Hematopoietic multipotent progenitor cell treated with erythropoietin and hydrocortisone succinate and interleukin-3 and kit ligand, for 8 days (in vitro differentiated cells): Measurements from ENCODE around the gene SKIDA1.
"Not testable (repeated sequence)": the region's sequence is repeated elsewhere in the genome, so short reads cannot be mapped to it uniquely, and the experiment has no call there.

Experiments used
- DNase-seq: peaks from one replicate; pipeline ENCODE4 v3.0.0-alpha.2; 2015

Gene SKIDA1

DNA sequence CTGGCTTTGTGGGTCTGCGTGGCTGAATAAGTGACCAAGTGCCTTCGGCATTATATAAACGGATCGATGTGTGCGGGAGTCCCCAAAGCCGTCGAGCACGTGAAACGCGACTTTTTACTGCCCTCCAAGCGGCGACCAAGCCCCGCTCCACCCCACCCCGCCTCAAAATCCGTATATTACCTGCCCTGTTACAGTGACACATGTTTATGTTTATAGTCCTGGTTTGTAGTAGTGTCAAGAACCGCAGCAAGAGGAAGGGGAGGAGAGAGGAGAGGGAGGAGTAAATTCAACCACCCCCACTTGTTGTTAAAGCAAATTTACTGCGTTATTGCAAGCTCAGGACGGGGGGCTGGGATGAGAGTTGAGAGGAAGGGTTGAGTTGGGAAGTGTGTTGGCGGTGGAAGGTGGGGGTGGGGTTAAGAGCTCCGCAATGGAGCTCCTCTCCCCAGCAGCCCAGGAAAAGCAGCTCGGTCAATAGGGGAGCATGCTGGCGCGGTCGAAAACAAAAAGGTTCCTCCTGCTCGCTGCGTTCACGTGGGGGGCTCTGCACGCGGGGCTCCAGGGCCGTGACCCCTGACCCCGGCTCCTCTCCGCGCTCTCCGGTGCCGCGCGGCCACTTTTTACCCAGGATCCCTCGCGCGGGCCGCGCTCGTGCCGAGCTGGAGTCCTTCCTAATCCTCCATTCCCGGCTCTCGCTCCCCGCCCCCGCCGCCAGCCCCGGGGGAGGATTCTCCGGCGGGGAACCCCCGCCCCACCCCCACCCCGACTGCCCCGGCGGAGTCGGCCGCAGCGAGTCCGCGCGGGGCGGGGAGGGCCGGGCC is at the start of gene SKIDA1:
Gene SKIDA1, minus strand, starts transcription at position 316 of the 821 bp plus-strand sequence. CDS start 7,860 bp downstream, outside the sequence.
- peak; percentile 85 for DNase-seq

DNA sequence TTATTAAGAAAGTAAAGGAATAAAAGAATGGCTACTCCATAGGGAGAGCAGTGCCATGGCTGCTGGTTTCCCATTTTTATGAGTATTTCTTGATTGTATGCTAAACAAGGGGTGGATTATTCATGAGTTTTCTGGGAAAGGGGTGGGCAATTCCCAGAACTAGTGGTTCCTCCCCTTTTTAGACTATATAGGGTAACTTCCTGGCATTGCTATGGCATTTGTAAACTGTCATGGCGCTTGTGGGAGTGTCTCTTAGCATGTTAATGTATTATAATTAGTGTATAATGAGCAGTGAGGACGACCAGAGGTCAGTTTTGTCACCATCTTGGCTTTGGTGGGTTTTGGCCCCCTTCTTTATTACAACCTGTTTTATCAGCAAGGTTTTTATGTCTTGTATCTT is 49.0 kb upstream of the SKIDA1 start:
- DNase-seq = peak; percentile 40

DNA sequence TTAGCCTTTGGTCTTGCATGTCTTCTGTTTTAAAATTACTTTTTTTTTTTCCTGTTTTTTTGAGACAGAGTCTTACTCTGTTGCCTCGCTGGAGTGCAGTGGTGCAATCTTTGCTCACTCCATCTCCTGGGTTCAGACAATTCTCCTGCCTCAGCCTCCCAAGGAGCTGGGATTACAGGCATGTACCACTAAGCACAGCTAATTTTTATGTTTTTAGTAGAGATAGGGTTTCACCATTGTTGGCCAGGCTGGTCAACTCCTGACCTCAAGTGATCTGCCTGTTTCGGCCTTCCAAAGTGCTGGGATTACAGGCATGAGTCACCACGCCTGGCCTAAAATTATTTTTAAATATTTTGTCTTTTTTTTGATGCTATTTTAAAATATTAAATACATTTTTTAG is 47.1 kb upstream of the SKIDA1 start:
- DNase-seq = no peak

GRCh38 chr10:21570761-21571521 is 45.5 kb upstream of the SKIDA1 start:
- no peak for DNase-seq

DNA sequence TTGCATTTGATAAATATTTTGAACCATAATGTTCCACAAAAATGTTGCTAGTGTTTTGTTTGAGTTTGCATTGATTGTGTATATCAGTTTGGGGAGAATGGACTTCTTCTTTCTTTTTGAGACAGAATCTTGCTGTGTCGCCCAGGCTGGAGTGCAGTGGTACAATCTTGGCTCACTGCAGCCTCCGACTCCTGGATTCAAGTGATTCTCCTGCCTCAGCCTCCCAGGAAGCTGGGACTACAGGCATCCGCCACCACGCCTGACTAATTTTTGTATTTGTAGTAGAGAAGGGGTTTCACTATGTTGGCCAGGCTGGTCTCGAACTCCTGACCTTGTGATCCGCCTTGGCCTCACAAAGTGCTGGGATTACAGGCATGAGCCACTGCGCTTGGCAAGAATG is 33.5 kb upstream of the SKIDA1 start:
- DNase-seq = not testable (repeated sequence)

DNA sequence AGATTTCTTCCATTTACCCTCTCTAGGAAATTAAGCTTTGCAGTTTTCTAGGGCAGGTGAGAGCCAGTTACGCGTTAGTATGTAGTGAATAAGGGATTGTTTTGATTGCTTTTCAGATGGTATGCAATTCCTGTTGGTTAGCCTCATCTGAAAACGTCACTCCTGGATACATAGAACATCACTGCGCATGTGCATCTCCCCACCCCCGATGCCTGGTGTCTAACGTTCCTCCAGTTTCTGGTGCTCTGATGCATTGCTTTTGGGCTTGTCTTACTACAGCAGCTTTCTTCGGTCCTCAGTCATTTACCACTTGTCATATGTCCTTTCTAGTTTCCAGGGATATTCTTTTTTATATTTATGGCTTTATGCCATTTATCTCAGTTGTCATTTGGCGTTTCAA is 31.0 kb upstream of the SKIDA1 start:
- no peak for DNase-seq

DNA sequence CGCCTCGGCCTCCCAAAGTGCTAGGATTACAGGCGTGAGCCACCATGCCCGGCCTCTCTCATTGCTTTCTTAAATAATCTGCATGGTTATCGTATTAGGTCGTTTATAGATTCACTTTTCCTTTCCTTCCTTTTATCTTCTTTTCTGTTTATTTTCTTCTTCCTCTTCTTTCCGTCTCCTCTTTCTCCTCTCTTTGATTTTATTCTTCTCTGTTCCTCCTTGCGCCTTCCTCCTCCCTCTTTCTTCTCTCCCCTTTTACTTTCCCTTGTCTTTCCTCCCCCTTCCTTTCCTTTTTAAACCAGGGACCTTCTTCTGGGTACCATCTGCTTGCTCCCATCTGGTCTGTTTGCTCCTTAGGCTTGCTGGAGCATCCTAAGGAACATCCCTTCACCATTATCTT is 27.2 kb upstream of the SKIDA1 start:
- no peak for DNase-seq

GRCh38 chr10:21547246-21547645 is 21.8 kb upstream of the SKIDA1 start:
- DNase-seq = no peak

GRCh38 chr10:21540701-21541100 is 15.2 kb upstream of the SKIDA1 start:
- DNase-seq = not testable (repeated sequence)

DNA sequence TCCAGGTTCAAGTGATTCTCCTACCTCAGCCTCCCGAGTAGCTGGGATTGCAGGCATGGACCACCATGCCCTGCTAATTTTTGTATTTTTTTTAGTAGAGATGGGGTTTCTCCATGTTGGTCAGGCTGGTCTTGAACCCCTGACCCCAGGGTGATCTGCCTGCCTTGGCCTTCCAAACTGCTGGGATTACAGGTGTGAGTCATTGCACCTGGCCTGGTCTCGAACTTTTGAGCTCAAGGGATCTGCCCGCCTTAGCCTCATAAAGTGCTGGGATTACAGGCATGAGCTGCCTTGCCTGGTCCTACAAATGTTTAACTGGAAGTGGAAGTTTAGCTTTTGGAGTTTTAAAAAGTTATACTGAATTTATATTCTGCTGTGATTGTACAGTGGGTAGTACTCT is 11.4 kb upstream of the SKIDA1 start:
- no peak for DNase-seq

DNA sequence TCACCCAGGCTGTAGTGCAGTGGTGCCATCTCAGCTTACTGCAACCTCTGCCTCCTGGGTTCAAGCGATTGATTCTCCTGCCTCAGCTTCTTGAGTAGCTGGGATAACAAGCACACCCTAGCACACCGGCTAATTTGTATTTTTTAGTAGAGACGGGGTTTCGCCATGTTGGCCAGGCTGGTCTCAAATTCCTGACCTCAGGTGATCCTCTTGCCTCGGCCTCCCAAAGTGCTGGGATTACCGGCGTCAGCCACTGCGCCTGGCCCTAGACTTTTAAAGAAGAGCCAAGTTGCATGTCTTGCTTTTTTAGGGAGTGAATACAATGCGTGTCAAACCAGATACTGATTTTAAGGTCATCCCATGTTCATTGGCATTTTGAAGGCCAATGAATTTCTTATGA is 10.5 kb upstream of the SKIDA1 start:
- DNase-seq = not testable (repeated sequence)

- DNase-seq = no peak
These were observed 10.0 kb upstream of the SKIDA1 start for GRCh38 chr10:21535494-21535965.

GRCh38 chr10:21534604-21535493 is 9.4 kb upstream of the SKIDA1 start:
- DNase-seq = peak; percentile 70

DNA sequence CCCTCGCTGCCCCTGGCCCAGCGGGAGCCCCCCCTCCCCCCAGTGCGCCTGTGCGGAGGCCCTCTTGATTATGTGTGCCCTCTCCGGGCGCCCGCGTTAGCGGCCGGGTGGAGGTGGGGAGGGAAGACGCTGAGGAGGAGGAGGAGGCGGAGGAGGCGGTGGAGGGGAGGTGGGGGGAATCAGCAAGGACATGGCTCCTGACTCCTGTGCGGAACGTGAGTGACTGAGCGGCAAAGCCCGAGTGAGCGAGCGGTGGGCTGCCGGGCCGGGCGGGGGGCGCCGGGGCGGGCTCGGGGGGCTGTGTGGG is 8.8 kb upstream of the SKIDA1 start:
- DNase-seq = no peak

DNA sequence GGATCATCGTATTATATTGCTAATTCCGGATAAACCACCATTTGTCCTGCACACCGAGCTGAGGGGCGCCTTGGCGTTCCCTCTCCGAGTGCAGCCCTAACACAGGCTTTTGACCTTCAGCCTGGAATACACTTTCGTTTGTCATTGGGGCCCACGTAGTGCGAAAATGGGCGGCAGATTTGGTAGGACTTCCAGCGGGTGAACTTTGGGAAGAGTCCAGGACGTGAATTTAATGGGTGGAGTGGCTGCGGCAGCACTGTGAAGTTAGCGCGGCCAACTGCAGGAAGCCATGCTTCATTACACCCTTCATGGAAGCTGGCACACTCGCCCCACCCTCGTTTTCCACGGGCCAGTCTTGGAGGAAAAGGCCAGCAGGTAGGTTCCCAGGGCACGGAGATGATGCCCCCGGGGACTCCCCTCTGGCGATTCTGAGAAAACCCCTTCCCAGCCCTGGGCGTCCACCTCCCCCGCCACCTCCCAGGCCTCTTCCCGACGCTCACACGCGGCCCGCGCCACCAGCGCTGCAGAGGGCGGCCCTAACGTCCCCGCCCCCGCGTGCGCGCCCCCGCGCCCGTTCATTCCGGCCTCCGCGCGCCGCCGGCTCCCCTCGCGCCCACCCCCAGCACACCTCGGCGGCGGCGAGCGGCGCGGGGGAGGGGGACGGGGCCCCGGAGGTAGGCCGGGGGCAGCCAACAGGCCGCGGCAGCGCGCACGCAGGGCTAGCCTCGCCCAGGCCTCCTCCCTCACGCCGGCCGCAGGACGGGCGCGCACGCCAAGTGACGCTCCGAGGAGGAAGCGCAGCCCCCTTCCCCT is 8.2 kb upstream of the SKIDA1 start, which contains the start of gene MLLT10:
Gene MLLT10, plus strand, starts transcription at position 766 of the 813 bp plus-strand sequence. CDS start 413 bp downstream, outside the sequence.
- DNase-seq = peak; percentile 94

DNA sequence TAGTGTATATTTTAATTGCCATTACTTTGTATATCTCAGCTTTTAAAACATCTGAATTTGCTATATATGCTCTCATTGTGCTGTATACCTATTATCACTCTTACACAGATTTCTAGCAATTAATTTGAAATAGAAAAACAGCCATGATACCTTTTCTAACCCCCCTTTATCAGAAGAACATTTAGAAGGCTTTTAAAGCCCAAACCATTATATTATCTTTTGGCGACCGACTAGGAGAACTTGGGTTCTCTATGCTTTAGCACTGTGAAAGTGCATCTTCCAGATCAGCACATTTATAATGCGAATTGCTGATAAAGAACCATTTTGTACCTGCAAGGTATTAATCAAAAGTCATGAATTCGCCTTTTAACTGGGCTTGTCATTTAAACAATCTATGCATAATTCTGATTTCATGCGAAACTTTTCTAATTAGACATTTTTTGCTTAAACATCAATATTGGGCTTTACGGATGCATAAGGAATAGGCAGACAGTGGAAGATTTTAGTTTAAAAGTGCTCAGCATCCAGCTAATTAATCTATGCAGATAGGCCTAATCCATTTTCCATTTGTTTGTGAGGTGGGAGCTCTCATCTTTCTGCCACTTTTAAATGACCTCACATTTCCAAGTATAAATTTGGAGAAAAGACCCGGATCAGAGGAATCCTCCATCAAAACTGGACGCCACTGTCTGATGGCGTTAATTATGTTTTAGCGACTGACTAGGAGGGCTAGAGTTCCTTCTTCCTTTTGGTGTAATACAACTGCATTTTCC is 7.4 kb upstream of the SKIDA1 start:
- DNase-seq = peak; percentile 61

DNA sequence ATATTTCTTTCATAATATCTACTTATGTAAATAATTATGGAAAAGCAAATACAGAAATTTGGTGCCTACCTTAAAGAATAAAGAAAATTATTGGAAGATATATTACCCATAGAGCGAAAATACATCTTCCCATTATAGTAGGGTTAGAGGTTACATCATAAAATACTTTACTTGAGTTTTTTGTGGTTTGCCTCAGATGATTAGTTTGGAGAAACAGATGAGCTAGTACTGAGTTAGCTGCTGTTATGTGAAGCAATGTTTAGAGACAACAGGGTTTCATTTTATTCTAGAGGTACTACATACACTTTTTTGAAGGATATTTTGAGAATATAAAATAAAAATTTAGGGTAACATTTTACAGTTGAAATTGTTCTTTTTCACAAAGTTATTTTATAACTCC is 5.7 kb upstream of the SKIDA1 start:
- DNase-seq = peak; percentile 52

DNA sequence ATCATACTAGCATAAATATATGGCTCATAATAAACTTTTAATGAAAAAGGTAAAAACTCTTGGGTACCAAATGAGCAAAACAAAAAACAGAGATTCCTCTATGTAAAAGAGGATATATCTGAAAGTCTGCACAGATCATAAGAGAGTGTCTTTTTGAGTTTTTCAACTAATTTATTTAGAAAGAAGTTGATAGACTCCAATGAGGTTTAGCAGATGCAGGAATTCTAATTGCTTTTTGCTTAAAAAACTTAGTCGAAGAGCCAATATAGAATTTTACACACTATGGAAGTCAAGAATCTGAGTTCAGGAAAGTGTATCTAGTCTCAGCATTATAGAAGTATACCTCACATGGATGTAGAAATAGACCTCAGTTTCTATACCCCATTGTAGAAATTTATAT is 5.2 kb upstream of the SKIDA1 start:
- peak; percentile 21 for DNase-seq

- no peak for DNase-seq
These were observed 4.7 kb upstream of the SKIDA1 start for GRCh38 chr10:21530168-21530567.

DNA sequence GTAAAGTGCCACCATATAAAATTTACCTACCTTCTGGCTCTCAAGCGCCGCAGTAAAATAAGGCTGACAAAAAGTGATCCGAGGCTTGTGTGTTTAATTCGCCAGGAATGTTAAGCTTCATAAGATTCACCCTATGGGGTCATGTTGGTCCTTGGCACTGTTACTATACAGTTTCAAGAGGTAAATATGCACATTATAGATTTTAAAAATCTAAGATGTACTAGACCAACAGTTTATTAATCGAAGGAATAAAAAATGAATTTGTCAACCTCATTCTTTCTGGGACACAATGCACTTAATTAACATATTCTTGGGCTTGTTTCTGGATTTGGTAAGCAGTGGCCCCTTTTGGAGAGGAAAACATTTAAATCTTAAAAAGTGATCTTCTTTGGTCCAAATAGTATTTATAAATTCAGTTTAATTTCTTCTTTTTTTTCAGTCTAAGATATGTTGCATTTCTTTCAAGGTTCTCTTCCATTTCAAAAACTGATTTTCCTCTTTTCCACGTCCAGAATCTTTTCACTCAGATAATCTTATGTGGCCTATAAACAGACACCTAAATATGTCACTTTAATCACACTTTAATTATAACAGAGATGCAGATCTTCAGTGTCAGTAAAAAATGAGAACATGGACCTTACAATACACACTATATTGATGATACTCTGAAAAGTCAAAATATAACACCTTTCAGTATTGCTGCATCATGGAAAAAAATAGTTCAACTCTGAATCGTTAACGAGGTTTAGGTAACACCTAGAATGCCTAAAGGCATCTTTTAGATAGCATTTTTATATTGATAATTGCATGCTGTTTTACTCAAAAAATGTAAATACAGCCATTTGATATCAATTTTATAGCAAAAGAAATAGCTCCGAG is 3.8 kb upstream of the SKIDA1 start:
- no peak for DNase-seq
